AG09309 (cell line): ENCODE data around the gene ABTB2.

Experiments used
- DNase-seq: peaks from one replicate; pipeline ENCODE4 v3.0.0-alpha.2; 2010; ENCODE audit warnings: low read depth
- H3K4me3 ChIP-seq: 2 replicates; pipeline ENCODE4 v1.5.1; 2011; ENCODE audit warnings: mild to moderate bottlenecking, low read depth, low read length, moderate library complexity; ENCODE audit not compliant: control insufficient read depth
- CTCF ChIP-seq: IDR thresholded peaks from 2 replicates; pipeline ENCODE4 v1.5.1; 2011; ENCODE audit warnings: mild to moderate bottlenecking, low read depth, low read length, inconsistent platforms; ENCODE audit not compliant: insufficient read depth, control insufficient read depth; ENCODE audit errors: missing control alignments

ABTB2 gene

GRCh38 chr11:34324466-34324865 lies 33.3 kb downstream of the ABTB2 start:
- H3K4me3 ChIP-seq: no peak overlapping the region
- no peak for TF ChIP-seq CTCF
- no peak for DNase-seq

- TF ChIP-seq CTCF: no peak
- DNase-seq: no peak
Measured at GRCh38 chr11:34323601-34324000, 34.2 kb downstream of the ABTB2 start.

GRCh38 chr11:34318111-34319037 lies 39.4 kb downstream of the ABTB2 start:
- DNase-seq: peak; percentile 33
- H3K4me3 ChIP-seq: no peak overlapping the region
- no peak for TF ChIP-seq CTCF

More at GRCh38 chr11:34323601-34324000, 34.2 kb downstream of the ABTB2 start:
- H3K4me3 ChIP-seq: no peak overlapping the region

GRCh38 chr11:34317666-34318065 lies 40.1 kb downstream of the ABTB2 start:
- TF ChIP-seq CTCF: no peak
- no peak for DNase-seq
- no peak overlapping the region for H3K4me3 ChIP-seq

GRCh38 chr11:34317036-34317360 lies 40.8 kb downstream of the ABTB2 start:
- TF ChIP-seq CTCF: no peak
- DNase-seq: no peak
- no peak overlapping the region for H3K4me3 ChIP-seq

GRCh38 chr11:34316347-34317035 lies 41.3 kb downstream of the ABTB2 start:
- TF ChIP-seq CTCF: no peak
- DNase-seq: no peak

More at GRCh38 chr11:34316347-34317035, 41.3 kb downstream of the ABTB2 start:
- H3K4me3 ChIP-seq: no peak overlapping the region
